ENCODE measurements around the gene MBTPS2. TPM values are rescaled to one million over a fixed set of nuclear protein-coding genes. Genes with fewer than 3 reads are reported as not detected.
"Not testable (repeated sequence)": the region's sequence is repeated elsewhere in the genome, so short reads cannot be mapped to it uniquely, and the experiment has no call there.

Gene MBTPS2
- total RNA-seq, 4 donors from 2014 or later, result 4.8 to 7.0 (median 5.9) TPM

DNA sequence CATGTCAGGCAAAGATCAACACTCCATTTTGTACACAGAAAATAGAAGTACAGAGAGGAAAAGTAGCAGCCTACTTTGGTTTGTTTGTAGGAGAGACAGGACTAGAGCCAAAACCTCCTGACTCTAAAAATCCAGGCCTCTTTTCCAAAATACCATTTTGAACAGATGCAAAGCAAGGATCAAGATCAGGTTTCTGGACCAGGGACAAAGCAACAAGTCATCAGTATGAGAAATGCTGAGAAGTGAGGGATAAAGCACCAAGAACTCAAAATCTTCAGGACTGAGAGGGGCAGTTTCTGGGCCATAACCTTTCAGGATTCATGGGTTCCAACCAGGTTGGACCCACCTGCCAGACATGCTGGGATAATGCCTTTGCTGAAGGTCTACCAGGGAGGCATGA, 36.6 kb upstream of the MBTPS2 start:
- intact Hi-C loops (cut with DNase I; ENCODE audit: low total_unique reads), result no loop called here
- no peak overlapping the region for H3K4me3 ChIP-seq (ENCODE audit: low read depth, poor library complexity, severe bottlenecking)
- no peak for DNase-seq (ENCODE audit: low spot score in 2 of 2)
- TF ChIP-seq, protein P1, sequence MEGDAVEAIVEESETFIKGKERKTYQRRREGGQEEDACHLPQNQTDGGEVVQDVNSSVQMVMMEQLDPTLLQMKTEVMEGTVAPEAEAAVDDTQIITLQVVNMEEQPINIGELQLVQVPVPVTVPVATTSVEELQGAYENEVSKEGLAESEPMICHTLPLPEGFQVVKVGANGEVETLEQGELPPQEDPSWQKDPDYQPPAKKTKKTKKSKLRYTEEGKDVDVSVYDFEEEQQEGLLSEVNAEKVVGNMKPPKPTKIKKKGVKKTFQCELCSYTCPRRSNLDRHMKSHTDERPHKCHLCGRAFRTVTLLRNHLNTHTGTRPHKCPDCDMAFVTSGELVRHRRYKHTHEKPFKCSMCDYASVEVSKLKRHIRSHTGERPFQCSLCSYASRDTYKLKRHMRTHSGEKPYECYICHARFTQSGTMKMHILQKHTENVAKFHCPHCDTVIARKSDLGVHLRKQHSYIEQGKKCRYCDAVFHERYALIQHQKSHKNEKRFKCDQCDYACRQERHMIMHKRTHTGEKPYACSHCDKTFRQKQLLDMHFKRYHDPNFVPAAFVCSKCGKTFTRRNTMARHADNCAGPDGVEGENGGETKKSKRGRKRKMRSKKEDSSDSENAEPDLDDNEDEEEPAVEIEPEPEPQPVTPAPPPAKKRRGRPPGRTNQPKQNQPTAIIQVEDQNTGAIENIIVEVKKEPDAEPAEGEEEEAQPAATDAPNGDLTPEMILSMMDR (IDR thresholded peaks at IDR 0.05), result no peak
- no peak for TF ChIP-seq POLR2A (IDR thresholded peaks at IDR 0.05)

DNA sequence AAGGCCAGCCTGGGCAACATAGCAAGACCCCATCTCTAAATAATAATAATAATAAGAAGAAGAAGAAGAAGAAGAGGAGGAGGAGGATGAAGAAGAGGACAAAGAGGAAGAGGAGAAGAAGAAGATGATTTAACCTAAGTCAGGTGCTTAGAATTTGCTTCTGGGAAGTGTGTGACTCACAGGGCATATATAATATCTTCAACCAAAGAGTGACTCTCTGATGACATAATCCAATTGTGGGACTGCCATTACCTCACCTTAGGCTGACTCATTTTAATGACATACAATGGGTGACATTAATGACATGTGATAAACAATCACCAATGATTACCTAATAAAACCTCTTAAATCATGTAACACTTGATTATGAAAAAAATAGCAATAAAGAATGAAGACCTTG, 32.7 kb upstream of the MBTPS2 start:
- H3K4me3 ChIP-seq (ENCODE audit: low read depth, poor library complexity, severe bottlenecking), result no peak overlapping the region
- DNase-seq (ENCODE audit: low spot score in 2 of 2), result no peak
- intact Hi-C loops (cut with DNase I; ENCODE audit: low total_unique reads), result no loop called here
- TF ChIP-seq POLR2A (IDR thresholded peaks at IDR 0.05), result no peak
- TF ChIP-seq, protein P1 (IDR thresholded peaks at IDR 0.05), result no peak

DNA sequence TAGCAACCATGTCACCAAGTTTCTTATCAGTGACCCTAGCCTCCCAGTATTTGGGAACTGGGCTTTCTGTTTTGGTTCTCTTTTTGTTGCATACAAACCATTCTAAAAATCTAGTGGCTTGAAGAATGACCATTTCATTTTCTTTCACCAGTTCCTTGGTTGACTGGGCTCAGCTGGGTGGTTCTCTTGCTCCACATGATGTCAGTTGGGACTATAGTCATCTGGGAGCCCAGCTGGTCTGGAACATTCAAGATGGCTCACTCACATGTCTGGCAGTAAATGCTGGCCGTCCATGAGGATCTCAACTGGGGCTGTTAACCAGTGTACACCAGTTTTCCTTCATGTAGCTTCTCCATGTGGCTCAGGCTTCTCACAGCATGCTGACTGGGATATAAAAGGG, 27.6 kb upstream of the MBTPS2 start:
- no peak for DNase-seq (ENCODE audit: low spot score in 2 of 2)
- 85 to 100% methylated on average over 1 of the region's 1 CpG for WGBS, 2 donors
- TF ChIP-seq, protein P1 (IDR thresholded peaks at IDR 0.05), result no peak
- no peak for TF ChIP-seq POLR2A (IDR thresholded peaks at IDR 0.05)
- intact Hi-C loops (cut with DNase I; ENCODE audit: low total_unique reads), result no loop called here
- H3K4me3 ChIP-seq (ENCODE audit: low read depth, poor library complexity, severe bottlenecking), result no peak overlapping the region

DNA sequence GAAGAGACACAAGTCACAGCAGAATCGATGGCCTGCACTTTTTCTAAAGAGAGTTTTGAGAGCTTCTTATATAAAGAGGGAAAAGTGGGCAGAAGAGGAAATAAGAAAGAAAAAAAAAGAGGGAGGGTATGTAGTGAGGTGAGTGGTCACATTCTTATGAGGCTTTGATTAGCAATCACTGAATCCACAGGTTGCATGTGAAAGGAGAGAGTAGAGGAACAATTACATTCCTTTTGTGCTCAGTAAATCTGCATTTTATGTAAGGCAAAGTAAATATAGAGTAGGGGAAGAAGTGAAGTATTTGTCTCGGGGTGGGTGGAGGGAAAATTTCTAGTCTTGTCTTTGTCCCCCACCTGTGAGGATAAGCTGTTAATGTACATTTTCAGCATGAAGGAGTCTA, 26.8 kb upstream of the MBTPS2 start:
- intact Hi-C loops (cut with DNase I; ENCODE audit: low total_unique reads), result no loop called here
- WGBS, 2 donors, result 70 to 88% methylated on average over 2 of the region's 2 CpGs
- no peak for DNase-seq (ENCODE audit: low spot score in 2 of 2)
- H3K4me3 ChIP-seq (ENCODE audit: low read depth, poor library complexity, severe bottlenecking), result no peak overlapping the region
- TF ChIP-seq POLR2A (IDR thresholded peaks at IDR 0.05), result no peak

DNA sequence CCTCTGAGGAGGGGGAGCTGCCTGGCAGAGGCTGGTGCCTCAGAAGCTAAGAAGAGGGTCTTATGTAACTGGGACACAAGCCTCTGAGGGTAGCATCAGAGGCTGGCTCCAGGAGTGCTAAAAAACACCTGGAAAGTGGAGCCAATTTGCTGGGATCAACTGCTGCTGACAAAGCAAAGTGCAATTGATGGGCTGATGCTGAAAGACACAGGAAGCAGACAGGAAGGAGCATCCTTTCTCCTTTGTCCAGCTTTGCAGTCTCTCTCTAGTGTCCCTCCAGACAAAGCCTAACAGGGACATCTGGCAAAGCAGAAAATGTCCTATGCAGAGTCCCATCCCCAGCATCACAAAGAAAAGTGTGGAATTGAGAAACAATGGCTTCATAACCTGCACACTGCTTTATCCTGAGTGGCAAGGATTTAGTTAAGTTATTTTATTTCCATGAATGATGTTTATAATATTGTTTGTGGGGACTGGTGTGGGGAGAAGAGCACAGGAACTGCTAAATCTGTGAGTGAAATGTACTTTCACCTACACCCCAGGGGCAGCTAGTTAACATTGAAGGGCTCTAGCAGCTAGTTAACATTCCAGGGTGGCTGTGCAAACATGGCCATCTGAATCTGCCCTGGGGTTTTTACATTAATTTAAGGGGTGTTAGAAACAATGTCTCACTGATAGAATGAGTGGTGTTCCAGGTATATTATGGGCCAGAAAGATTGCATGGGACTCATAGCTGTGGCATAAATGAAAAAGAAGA, 25.6 kb upstream of the MBTPS2 start:
- DNase-seq (ENCODE audit: low spot score in 2 of 2), result no peak
- no peak for TF ChIP-seq POLR2A (IDR thresholded peaks at IDR 0.05)
- TF ChIP-seq, protein P1 (IDR thresholded peaks at IDR 0.05), result no peak
- intact Hi-C loops (cut with DNase I; ENCODE audit: low total_unique reads), result no loop called here
- H3K4me3 ChIP-seq (ENCODE audit: low read depth, poor library complexity, severe bottlenecking), result no peak overlapping the region

DNA sequence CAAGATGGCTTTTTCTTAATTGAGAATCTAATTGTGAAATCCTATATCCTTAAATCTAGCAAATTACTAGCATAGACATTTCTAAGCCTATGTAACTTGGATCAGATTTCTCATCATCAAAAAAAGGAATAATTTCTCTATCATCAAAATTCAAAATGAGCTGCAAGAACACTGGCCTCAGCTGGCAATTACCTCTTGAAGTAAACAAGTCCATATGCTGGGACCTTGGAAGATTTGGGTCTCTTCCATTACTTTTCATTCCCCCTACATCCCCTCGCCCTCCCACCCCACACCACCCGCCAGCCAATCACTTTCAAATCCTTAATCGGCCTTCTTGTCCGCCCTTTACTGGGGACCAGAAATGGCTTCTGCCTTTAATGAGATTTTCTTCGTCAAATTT, 23.3 kb upstream of the MBTPS2 start:
- TF ChIP-seq, protein P1 (IDR thresholded peaks at IDR 0.05), result no peak
- no peak for TF ChIP-seq POLR2A (IDR thresholded peaks at IDR 0.05)
- 78 to 84% methylated on average over 5 of the region's 5 CpGs for WGBS, 2 donors
- intact Hi-C loops (cut with DNase I; ENCODE audit: low total_unique reads), result no loop called here

DNA sequence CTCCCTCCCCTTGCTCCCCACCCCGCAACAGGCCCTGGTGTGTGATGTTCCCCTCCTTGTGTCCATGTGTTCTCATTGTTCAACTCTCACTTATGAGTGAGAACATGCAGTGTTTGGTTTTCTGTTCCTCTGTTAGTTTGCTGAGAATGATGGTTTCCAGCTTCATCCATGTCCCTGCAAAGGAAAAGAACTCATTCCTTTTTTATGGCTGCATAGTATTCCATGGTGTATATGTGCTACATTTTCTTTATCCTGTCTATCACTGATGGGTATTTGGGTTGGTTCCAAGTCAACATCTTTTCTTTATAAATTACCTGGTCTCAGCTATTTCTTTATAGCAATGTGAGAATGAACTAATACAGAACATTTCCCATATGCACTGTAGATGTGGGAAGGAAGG, 19.2 kb upstream of the MBTPS2 start:
- H3K4me3 ChIP-seq (ENCODE audit: low read depth, poor library complexity, severe bottlenecking); DNase-seq (ENCODE audit: low spot score in 2 of 2); intact Hi-C loops (cut with DNase I; ENCODE audit: low total_unique reads): not testable (repeated sequence)
- 80 to 100% methylated on average over 1 of the region's 1 CpG for WGBS, 2 donors

More for the DNA sequence above, 23.3 kb upstream of the MBTPS2 start:
- no peak for DNase-seq (ENCODE audit: low spot score in 2 of 2)
- H3K4me3 ChIP-seq (ENCODE audit: low read depth, poor library complexity, severe bottlenecking), result no peak overlapping the region

All from lower leg skin (tissue), 4 donors.